Spleen (tissue), 11 donors: ENCODE results near the gene PSMB9. TPM values are rescaled to one million over a fixed set of nuclear protein-coding genes. Genes with fewer than 3 reads are reported as not detected.

Source experiments
- DNase-seq: peaks from one replicate; pipeline ENCODE4 v3.0.0-alpha.2; 2020
- H3K27ac ChIP-seq, 8 donors: fragments of 200-600 bp; sonication (generic) in 7 of 8; 1 replicate in 4 of 8; 2 replicates in 4 of 8; pipeline versions ENCODE4 v1.5.0 to v1.8.0; 2016 to 2021; ENCODE audit warnings: inconsistent platforms in 4 of 8, mild to moderate bottlenecking in 4 of 8, moderate library complexity in 1 of 8
- H3K27me3 ChIP-seq, 7 donors: fragments of 200-600 bp; sonication (generic) in 6 of 7; replicated peaks in 1 of 7; 1 replicate in 4 of 7; 2 replicates in 3 of 7; pipeline versions ENCODE4 v1.5.0 to v1.8.0; 2016 to 2021; ENCODE audit warnings: inconsistent platforms in 3 of 7, mild to moderate bottlenecking in 1 of 7
- H3K36me3 ChIP-seq, 6 donors: fragments of 200-600 bp; sonication (generic) in 5 of 6; 1 replicate in 4 of 6; 2 replicates in 2 of 6; pipeline versions ENCODE4 v1.5.0 to v1.8.0; 2016 to 2021; ENCODE audit warnings: inconsistent platforms in 2 of 6
- H3K4me1 ChIP-seq, 6 donors: fragments of 200-600 bp; sonication (generic) in 5 of 6; 1 replicate in 3 of 6; 2 replicates in 3 of 6; pipeline versions ENCODE4 v1.5.0 to v1.8.0; 2016 to 2021; ENCODE audit warnings: inconsistent platforms in 3 of 6
- H3K4me3 ChIP-seq, 8 donors: fragments of 200-600 bp; sonication (generic) in 7 of 8; 1 replicate in 4 of 8; 2 replicates in 4 of 8; pipeline versions ENCODE4 v1.5.0 to v1.8.0; 2016 to 2021; ENCODE audit warnings: inconsistent platforms in 4 of 8, mild to moderate bottlenecking in 4 of 8, moderate library complexity in 2 of 8
- H3K9me3 ChIP-seq, 8 donors: fragments of 200-600 bp; sonication (generic) in 7 of 8; 1 replicate in 4 of 8; 2 replicates in 4 of 8; pipeline versions ENCODE4 v1.5.0 to v1.8.0; 2016 to 2021; ENCODE audit warnings: inconsistent platforms in 4 of 8
- CTCF ChIP-seq, 11 experiments: fragments of 200-600 bp in 7 of 11; fragments of 450-650 bp in 4 of 11; sonication (generic) in 4 of 11; IDR thresholded peaks in 8 of 11; conservative IDR thresholded peaks in 3 of 11; 1 replicate in 7 of 11; 2 replicates in 4 of 11; pipeline versions ENCODE4 v1.4.0 to v1.8.0; 2016 to 2021; ENCODE audit warnings: antibody characterized with exemption in 11 of 11, inconsistent platforms in 4 of 11, mild to moderate bottlenecking in 1 of 11
- POLR2A ChIP-seq, 3 donors: fragments of 450-650 bp; IDR thresholded peaks; one replicate each; pipeline ENCODE4 v1.5.1; 2017; ENCODE audit warnings: antibody characterized with exemption in 3 of 3, mild to moderate bottlenecking in 1 of 3
- POLR2AphosphoS5 ChIP-seq, 3 donors: sonication (generic); formaldehyde crosslinking; IDR thresholded peaks; one replicate each; pipeline ENCODE4 v1.5.1; 2017; ENCODE audit warnings: antibody characterized with exemption in 3 of 3
- WGBS, 5 donors: extraction: QIAGEN DNeasy Blood & Tissue Kit in 3 of 5; methylation state at CpG; one replicate each; pipeline versions ENCODE4 v1.1.5 to v1.1.7; 2013 to 2018; 5-methylcytosine and 5-hydroxymethylcytosine counted together
- intact Hi-C: fragments of 100-400 bp; cut with DNase I; formaldehyde crosslinking; loops from one replicate; pipeline ENCODE4 v1.15.0; 2023; ENCODE audit warnings: low total_unique reads
- polyA plus RNA-seq, 3 donors: library from polyadenylated mRNA; stranded (reverse); fragments of 200-250 nt; gene quantifications; one replicate each; pipeline ENCODE4 v1.2.1, GENCODE V29; 2013
- total RNA-seq, 7 donors: library from RNA; depleted of rRNA in 3 of 7; stranded (reverse); fragments of >200 nt in 3 of 7; fragmentation: NEBNext Ultra II Directional in 4 of 7; extraction: Animal tissue kit (Norgen Biotek cat#: 25700) in 4 of 7; gene quantifications; one replicate each; pipeline versions ENCODE4 v1.1.0 to v1.2.1, GENCODE V29; 2016 to 2021
- donor health status: healthy with polysubstance abuse.
- donor health status: DM: no; HTN: no; CAD: no; lungs with moderate emphysema.
- donor health status: DM: no; HTN: no; CAD: no.
- donor health status: Bipolar disorder and iron deficiency.
- donor health status: healthy.
- donor health status: DM: no; HTN: no; CAD: no.
- donor health status: DM: yes; HTN: yes; CAD: no.

PSMB9 gene
- total and polyA plus RNA-seq, 10 donors: 141 to 328 (median 172) TPM

- Histone ChIP-seq H3K9me3 (no peaks in the 10 kb centered on the region), H3K4me1 (peaks cover 17 to 64% (median 32%) of the 10 kb centered on the region in 6 donors), H3K36me3 (peaks cover 0 to 89% (median 67%) of the 10 kb centered on the region in 6 donors), H3K27ac (no peak overlapping the region), H3K4me3 (no peak overlapping the region), H3K27me3 (no peaks in the 10 kb centered on the region)
- WGBS, 5 donors: 75 to 80% (median 79%) methylated on average over 5 of the region's 5 CpGs
- no peak for DNase-seq
- intact Hi-C loops: loop anchor here (5.0 kb wide), 1 partner anchor 34 kb away; no protein-coding TSS in a partner anchor
- TF ChIP-seq CTCF (IDR thresholded peaks at IDR 0.05 in 8 of 11, conservative IDR thresholded peaks at IDR 0.05 in 3 of 11): no peak
- no peak for TF ChIP-seq POLR2AphosphoS5 (IDR thresholded peaks at IDR 0.05)
- no peak for TF ChIP-seq POLR2A (IDR thresholded peaks at IDR 0.05)
These were observed 20.3 kb upstream of the PSMB9 start for GRCh38 chr6:32833664-32834063.

GRCh38 chr6:32835167-32835893, 18.7 kb upstream of the PSMB9 start:
- intact Hi-C loops: no loop called here
- Histone ChIP-seq H3K9me3 (no peaks in the 10 kb centered on the region), H3K4me3 (no peak overlapping the region), H3K36me3 (peaks cover 0 to 79% (median 53%) of the 10 kb centered on the region in 6 donors), H3K27me3 (no peaks in the 10 kb centered on the region), H3K27ac (no peak overlapping the region), H3K4me1 (peaks cover 22 to 80% (median 49%) of the 10 kb centered on the region in 6 donors)
- WGBS, 5 donors: 92 to 95% (median 93%) methylated on average over 16 of the region's 16 CpGs
- no peak for TF ChIP-seq POLR2AphosphoS5 (IDR thresholded peaks at IDR 0.05)
- TF ChIP-seq POLR2A (IDR thresholded peaks at IDR 0.05): no peak
- TF ChIP-seq CTCF (IDR thresholded peaks at IDR 0.05 in 8 of 11, conservative IDR thresholded peaks at IDR 0.05 in 3 of 11): no peak
- no peak for DNase-seq

- DNase-seq: no peak
- WGBS, 5 donors: 77 to 98% (median 89%) methylated on average over 2 of the region's 2 CpGs
- Histone ChIP-seq H3K36me3 (peaks cover 0 to 79% (median 53%) of the 10 kb centered on the region in 6 donors), H3K4me1 (peaks cover 36 to 95% (median 64%) of the 10 kb centered on the region in 6 donors), H3K9me3 (no peaks in the 10 kb centered on the region), H3K27ac (peak overlapping the region in 1 of 8 donors; percentile 98), H3K4me3 (peak overlapping the region in 1 of 8 donors; percentile 84), H3K27me3 (no peaks in the 10 kb centered on the region)
- TF ChIP-seq POLR2A (IDR thresholded peaks at IDR 0.05) (no peak), CTCF (IDR thresholded peaks at IDR 0.05 in 8 of 11, conservative IDR thresholded peaks at IDR 0.05 in 3 of 11) (no peak), POLR2AphosphoS5 (IDR thresholded peaks at IDR 0.05) (no peak)
- intact Hi-C loops: no loop called here
These were observed 17.1 kb upstream of the PSMB9 start for GRCh38 chr6:32836873-32837272.

- H3K4me1 ChIP-seq: peaks cover 44 to 95% (median 68%) of the 10 kb centered on the region in 6 donors
- H3K27ac ChIP-seq: peak overlapping the region; percentile 91 to 100 (median 97)
- intact Hi-C loops: no loop called here
- TF ChIP-seq CTCF (IDR thresholded peaks at IDR 0.05 in 8 of 11, conservative IDR thresholded peaks at IDR 0.05 in 3 of 11) (no peak), POLR2AphosphoS5 (IDR thresholded peaks at IDR 0.05) (no peak)
- no peaks in the 10 kb centered on the region for H3K9me3 ChIP-seq
- H3K36me3 ChIP-seq: peaks cover 0 to 79% (median 54%) of the 10 kb centered on the region in 6 donors
- no peak for DNase-seq
- WGBS, 5 donors: 17 to 52% (median 23%) methylated on average over 4 to 12 of the region's 12 CpGs
- H3K27me3 ChIP-seq: no peaks in the 10 kb centered on the region
- peak overlapping the region; percentile 70 to 90 (median 85) for H3K4me3 ChIP-seq
These were observed 16.3 kb upstream of the PSMB9 start for GRCh38 chr6:32837651-32838113.
